Liver (tissue), 9 donors: ENCODE measurements around the gene PRKN. TPM values are rescaled to one million over a fixed set of nuclear protein-coding genes. Genes with fewer than 3 reads are reported as not detected.

ENCODE experiments used
- DNase-seq: peaks from one replicate; pipeline ENCODE4 v3.0.0-alpha.2; 2017; ENCODE audit warnings: low spot score
- H3K27ac ChIP-seq, 2 donors: one replicate each; pipeline ENCODE4 v1.7.0; 2013; ENCODE audit warnings: inconsistent platforms in 2 of 2, low read length in 2 of 2, control low read depth in 1 of 2, low read depth in 1 of 2, mild to moderate bottlenecking in 1 of 2
- H3K27me3 ChIP-seq, 4 donors: one replicate each; pipeline versions ENCODE4 v1.6.1 to v1.7.0; 2013; ENCODE audit warnings: low read length in 3 of 4, inconsistent platforms in 1 of 4, mild to moderate bottlenecking in 1 of 4, moderate library complexity in 1 of 4; ENCODE audit not compliant: control insufficient read depth in 4 of 4, insufficient read depth in 4 of 4
- H3K36me3 ChIP-seq, 4 donors: one replicate each; pipeline versions ENCODE4 v1.6.1 to v1.7.0; 2013; ENCODE audit warnings: low read length in 3 of 4, mild to moderate bottlenecking in 3 of 4, low read depth in 1 of 4, moderate library complexity in 1 of 4; ENCODE audit not compliant: control insufficient read depth in 4 of 4, insufficient read depth in 3 of 4
- H3K4me1 ChIP-seq, 4 donors: one replicate each; pipeline versions ENCODE4 v1.6.1 to v1.7.0; 2013; ENCODE audit warnings: low read length in 3 of 4, mild to moderate bottlenecking in 3 of 4, moderate library complexity in 1 of 4; ENCODE audit not compliant: control insufficient read depth in 4 of 4, insufficient read depth in 4 of 4
- H3K4me3 ChIP-seq, 3 donors: one replicate each; pipeline versions ENCODE4 v1.6.1 to v1.7.0; 2013; ENCODE audit warnings: low read length in 3 of 3, control low read depth in 1 of 3, low read depth in 1 of 3, mild to moderate bottlenecking in 1 of 3
- H3K9ac ChIP-seq, 2 donors: one replicate each; pipeline ENCODE4 v1.7.0; 2013; ENCODE audit warnings: low read length in 2 of 2, mild to moderate bottlenecking in 2 of 2, moderate library complexity in 2 of 2, control low read depth in 1 of 2, low read depth in 1 of 2
- H3K9me3 ChIP-seq, 4 donors: one replicate each; pipeline versions ENCODE4 v1.6.1 to v1.7.0; 2013; ENCODE audit warnings: low read length in 3 of 4; ENCODE audit not compliant: control insufficient read depth in 4 of 4
- CTCF ChIP-seq: fragments of 150-350 bp; IDR thresholded peaks from 2 replicates; pipeline ENCODE4 v1.5.1; 2017; ENCODE audit warnings: improper control_type of control experiment, low read depth, low read length; ENCODE audit not compliant: missing input control
- EGR1 ChIP-seq, 2 donors: IDR thresholded peaks; 2 replicates each; pipeline ENCODE4 v1.6.1; 2016 to 2018; ENCODE audit warnings: antibody characterized with exemption in 2 of 2, low read depth in 2 of 2
- FOXA1 ChIP-seq: IDR thresholded peaks from 2 replicates; pipeline ENCODE4 v1.6.1; 2016; ENCODE audit warnings: antibody characterized with exemption
- FOXA2 ChIP-seq: IDR thresholded peaks from 2 replicates; pipeline ENCODE4 v1.6.1; 2016; ENCODE audit warnings: antibody characterized with exemption
- GABPA ChIP-seq, 2 donors: IDR thresholded peaks in 1 of 2; conservative IDR thresholded peaks in 1 of 2; 2 replicates each; pipeline ENCODE4 v1.6.1; 2016; ENCODE audit warnings: antibody characterized with exemption in 2 of 2, mild to moderate bottlenecking in 1 of 2, moderate library complexity in 1 of 2
- HNF4A ChIP-seq, 2 donors: conservative IDR thresholded peaks; 2 replicates each; pipeline ENCODE4 v1.6.1; 2016; ENCODE audit warnings: antibody characterized with exemption in 2 of 2, mild to moderate bottlenecking in 2 of 2
- HNF4G ChIP-seq: IDR thresholded peaks from 2 replicates; pipeline ENCODE4 v1.6.1; 2016; ENCODE audit warnings: antibody characterized with exemption
- JUND ChIP-seq, 2 donors: IDR thresholded peaks; 2 replicates each; pipeline ENCODE4 v1.6.1; 2016; ENCODE audit warnings: antibody characterized with exemption in 2 of 2
- RAD21 ChIP-seq, 2 donors: IDR thresholded peaks; 2 replicates each; pipeline ENCODE4 v1.6.1; 2016; ENCODE audit warnings: antibody characterized with exemption in 2 of 2, mild to moderate bottlenecking in 2 of 2
- REST ChIP-seq: IDR thresholded peaks from 2 replicates; pipeline ENCODE4 v1.6.1; 2016; ENCODE audit warnings: antibody characterized with exemption, mild to moderate bottlenecking
- RXRA ChIP-seq, 2 donors: IDR thresholded peaks; 2 replicates each; pipeline ENCODE4 v1.6.1; 2017 to 2018; ENCODE audit warnings: antibody characterized with exemption in 2 of 2, mild to moderate bottlenecking in 1 of 2
- SP1 ChIP-seq: IDR thresholded peaks from 2 replicates; pipeline ENCODE4 v1.6.1; 2018; ENCODE audit warnings: antibody characterized with exemption, mild to moderate bottlenecking
- TAF1 ChIP-seq: conservative IDR thresholded peaks from 2 replicates; pipeline ENCODE4 v1.6.1; 2016; ENCODE audit warnings: antibody characterized with exemption, mild to moderate bottlenecking
- YY1 ChIP-seq: IDR thresholded peaks from 2 replicates; pipeline ENCODE4 v1.6.1; 2016; ENCODE audit warnings: antibody characterized with exemption, mild to moderate bottlenecking
- WGBS: extraction: QIAGEN DNeasy Blood & Tissue Kit; methylation state at CpG from one replicate; pipeline ENCODE4 v1.1.7; 2013; 5-methylcytosine and 5-hydroxymethylcytosine counted together
- polyA plus RNA-seq, 2 donors: library from polyadenylated mRNA; stranded (reverse) in 1 of 2; unstranded in 1 of 2; fragments of 200-250 nt in 1 of 2; fragments of >200 nt in 1 of 2; fragmentation: Nextera tagmentation in 1 of 2; extraction: Ambion mirVana in 1 of 2; gene quantifications; one replicate each; pipeline versions ENCODE4 v1.2.1 to v1.2.3, GENCODE V29; 2013 to 2015
- total RNA-seq, 2 donors: library from RNA; depleted of rRNA; stranded (reverse); fragments of >200 nt; gene quantifications; one replicate each; pipeline ENCODE4 v1.2.3, GENCODE V29; 2014
- TF ChIP-seq, protein P1 (sequence below): IDR thresholded peaks from 2 replicates; pipeline ENCODE4 v1.6.1; 2016; ENCODE audit warnings: antibody characterized with exemption
- TF ChIP-seq, protein P2 (sequence below): IDR thresholded peaks from 2 replicates; pipeline ENCODE4 v1.6.1; 2016; ENCODE audit warnings: antibody characterized with exemption
- TF ChIP-seq, protein P3 (sequence below): IDR thresholded peaks from 2 replicates; pipeline ENCODE4 v1.6.1; 2016; ENCODE audit warnings: antibody characterized with exemption
- donor health status: healthy.
- donor health status: healthy.
- donor health status: healthy.
- donor health status: healthy.
- donor health status: healthy.

The PRKN gene
- total and polyA plus RNA-seq, 4 donors: 0.47 to 4.1 (median 3.2) TPM

DNA sequence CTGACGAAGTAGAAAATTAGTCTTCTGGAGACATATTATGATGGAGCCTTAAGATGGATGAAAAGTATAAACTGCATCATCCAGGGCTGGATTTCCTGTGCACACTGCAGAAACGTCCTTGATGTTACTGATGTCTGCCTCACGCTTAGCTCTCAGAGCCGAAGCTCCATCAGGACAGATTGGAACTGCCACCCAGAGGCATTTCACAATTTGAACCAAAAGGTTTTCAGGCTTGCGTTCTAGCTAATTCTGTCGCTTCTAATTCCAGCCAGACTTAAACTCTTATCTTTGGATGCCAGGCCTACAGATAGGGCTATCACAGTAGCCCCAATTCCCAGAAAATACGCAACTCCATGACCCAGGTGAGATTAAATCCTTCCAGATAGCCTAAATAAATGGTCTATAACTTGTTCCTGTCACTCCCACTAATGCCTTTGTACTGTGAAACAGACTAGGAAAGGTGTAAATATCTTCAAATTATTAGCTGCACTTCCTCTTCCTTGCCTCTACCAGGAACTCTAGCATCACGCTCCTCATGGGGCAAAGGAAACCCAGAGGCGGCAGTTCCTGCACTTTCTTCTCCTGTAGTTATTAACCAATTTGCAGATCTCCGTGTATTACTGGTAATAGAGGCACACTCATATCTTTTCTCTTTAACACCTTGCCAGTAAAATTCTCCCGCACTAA, 634.6 kb downstream of the PRKN start:
- Histone ChIP-seq H3K4me3 (no peak overlapping the region), H3K36me3 (no peaks in the 10 kb centered on the region), H3K27ac (no peak overlapping the region), H3K9ac (no peak overlapping the region), H3K27me3 (no peaks in the 10 kb centered on the region), H3K4me1 (no peaks in the 10 kb centered on the region), H3K9me3 (no peaks in the 10 kb centered on the region)
- 94% methylated on average over 11 of the region's 11 CpGs for WGBS
- no peak for TF ChIP-seq GABPA (IDR thresholded peaks at IDR 0.05 in 1 of 2, conservative IDR thresholded peaks at IDR 0.05 in 1 of 2)
- TF ChIP-seq CTCF: no peak
- TF ChIP-seq, protein P1, sequence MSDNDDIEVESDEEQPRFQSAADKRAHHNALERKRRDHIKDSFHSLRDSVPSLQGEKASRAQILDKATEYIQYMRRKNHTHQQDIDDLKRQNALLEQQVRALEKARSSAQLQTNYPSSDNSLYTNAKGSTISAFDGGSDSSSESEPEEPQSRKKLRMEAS: no peak
- TF ChIP-seq TAF1: no peak
- no peak for TF ChIP-seq FOXA2
- no peak for TF ChIP-seq EGR1 (IDR thresholded peaks at IDR 0.05; ENCODE audit: low read depth in 2 of 2)
- TF ChIP-seq SP1: no peak
- TF ChIP-seq, protein P2, sequence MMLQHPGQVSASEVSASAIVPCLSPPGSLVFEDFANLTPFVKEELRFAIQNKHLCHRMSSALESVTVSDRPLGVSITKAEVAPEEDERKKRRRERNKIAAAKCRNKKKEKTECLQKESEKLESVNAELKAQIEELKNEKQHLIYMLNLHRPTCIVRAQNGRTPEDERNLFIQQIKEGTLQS: no peak
- TF ChIP-seq RXRA (IDR thresholded peaks at IDR 0.05): no peak
- no peak for TF ChIP-seq RAD21 (IDR thresholded peaks at IDR 0.05)
- no peak for TF ChIP-seq YY1
- TF ChIP-seq, protein P3, sequence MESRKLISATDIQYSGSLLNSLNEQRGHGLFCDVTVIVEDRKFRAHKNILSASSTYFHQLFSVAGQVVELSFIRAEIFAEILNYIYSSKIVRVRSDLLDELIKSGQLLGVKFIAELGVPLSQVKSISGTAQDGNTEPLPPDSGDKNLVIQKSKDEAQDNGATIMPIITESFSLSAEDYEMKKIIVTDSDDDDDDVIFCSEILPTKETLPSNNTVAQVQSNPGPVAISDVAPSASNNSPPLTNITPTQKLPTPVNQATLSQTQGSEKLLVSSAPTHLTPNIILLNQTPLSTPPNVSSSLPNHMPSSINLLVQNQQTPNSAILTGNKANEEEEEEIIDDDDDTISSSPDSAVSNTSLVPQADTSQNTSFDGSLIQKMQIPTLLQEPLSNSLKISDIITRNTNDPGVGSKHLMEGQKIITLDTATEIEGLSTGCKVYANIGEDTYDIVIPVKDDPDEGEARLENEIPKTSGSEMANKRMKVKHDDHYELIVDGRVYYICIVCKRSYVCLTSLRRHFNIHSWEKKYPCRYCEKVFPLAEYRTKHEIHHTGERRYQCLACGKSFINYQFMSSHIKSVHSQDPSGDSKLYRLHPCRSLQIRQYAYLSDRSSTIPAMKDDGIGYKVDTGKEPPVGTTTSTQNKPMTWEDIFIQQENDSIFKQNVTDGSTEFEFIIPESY: no peak
- no peak for TF ChIP-seq HNF4G
- no peak for TF ChIP-seq FOXA1
- no peak for DNase-seq

GRCh38 chr6:162090734-162091133, 636.8 kb downstream of the PRKN start:
- WGBS: 78% methylated on average over 2 of the region's 2 CpGs
- H3K36me3 ChIP-seq: no peaks in the 10 kb centered on the region
- H3K27me3 ChIP-seq: no peaks in the 10 kb centered on the region
- no peaks in the 10 kb centered on the region for H3K4me1 ChIP-seq
- no peak overlapping the region for H3K9ac ChIP-seq
- no peak for DNase-seq
- no peak overlapping the region for H3K4me3 ChIP-seq
- H3K9me3 ChIP-seq: no peaks in the 10 kb centered on the region
- TF ChIP-seq, protein P2: no peak
- TF ChIP-seq RXRA (IDR thresholded peaks at IDR 0.05) (no peak), FOXA1 (no peak), REST (no peak), JUND (IDR thresholded peaks at IDR 0.05) (no peak), SP1 (no peak), FOXA2 (no peak), HNF4G (no peak), HNF4A (conservative IDR thresholded peaks at IDR 0.05) (no peak), YY1 (no peak), GABPA (IDR thresholded peaks at IDR 0.05 in 1 of 2, conservative IDR thresholded peaks at IDR 0.05 in 1 of 2) (no peak)
- TF ChIP-seq, protein P1: no peak
- TF ChIP-seq, protein P3: no peak
- no peak overlapping the region for H3K27ac ChIP-seq
